Type B pancreatic cell (in vitro differentiated cells): ENCODE measurements around the gene CSNK1E. TPM values are rescaled to one million over a fixed set of nuclear protein-coding genes. Genes with fewer than 3 reads are reported as not detected.

Experiments used
- DNase-seq: peaks from one replicate; pipeline ENCODE4 v3.0.0; 2021; ENCODE audit warnings: mixed read lengths; ENCODE audit not compliant: unreplicated experiment; ENCODE audit errors: extremely low spot score
- H3K27ac Mint-ChIP-seq: 2 replicates; pipeline ENCODE4 v1.8.0; 2021; ENCODE audit warnings: mild to moderate bottlenecking, mixed read lengths
- H3K27me3 Mint-ChIP-seq: 2 replicates; pipeline ENCODE4 v1.8.0; 2021; ENCODE audit warnings: mixed read lengths
- H3K36me3 Mint-ChIP-seq: 2 replicates; pipeline ENCODE4 v1.8.0; 2021; ENCODE audit warnings: mixed read lengths
- H3K4me1 Mint-ChIP-seq: one replicate; pipeline ENCODE4 v1.8.0; 2021; ENCODE audit warnings: mixed read lengths; ENCODE audit not compliant: unreplicated experiment
- H3K4me3 Mint-ChIP-seq: 2 replicates; pipeline ENCODE4 v1.8.0; 2021; ENCODE audit warnings: mild to moderate bottlenecking, mixed read lengths
- H3K9me3 Mint-ChIP-seq: 2 replicates; pipeline ENCODE4 v1.8.0; 2021; ENCODE audit warnings: mixed read lengths
- CTCF ChIP-seq: fragments of 200-600 bp; sonication (generic); conservative IDR thresholded peaks from 2 replicates; pipeline ENCODE4 v1.5.0; 2021; ENCODE audit warnings: antibody characterized with exemption, mild to moderate bottlenecking
- total RNA-seq: library from RNA; stranded (reverse); gene quantifications from 2 replicates; pipeline ENCODE4 v1.2.1, GENCODE V29; 2021; ENCODE audit warnings: low replicate concordance

Gene CSNK1E
- total RNA-seq, 1 donor from 2014 or later = 199 TPM

- H3K36me3 Mint-ChIP-seq = peaks cover 5% of the 10 kb centered on the region
- no peak for DNase-seq
- H3K9me3 Mint-ChIP-seq = no peaks in the 10 kb centered on the region
- peaks cover 42% of the 10 kb centered on the region for H3K4me1 Mint-ChIP-seq
- no peak overlapping the region for H3K4me3 Mint-ChIP-seq
- no peak for TF ChIP-seq CTCF
- peak overlapping the region; percentile 3 for H3K27ac Mint-ChIP-seq
- no peaks in the 10 kb centered on the region for H3K27me3 Mint-ChIP-seq
Measured at GRCh38 chr22:38258895-38259294, 58.3 kb downstream of the CSNK1E start.

- Mint-ChIP-seq H3K4me1 (peaks cover 42% of the 10 kb centered on the region), H3K9me3 (no peaks in the 10 kb centered on the region), H3K36me3 (no peaks in the 10 kb centered on the region), H3K4me3 (no peak overlapping the region), H3K27ac (peak overlapping the region; percentile 76), H3K27me3 (no peaks in the 10 kb centered on the region)
- no peak for TF ChIP-seq CTCF
- DNase-seq = no peak
Measured at GRCh38 chr22:38257650-38258250, 59.5 kb downstream of the CSNK1E start.

GRCh38 chr22:38257181-38257580 lies 60.1 kb downstream of the CSNK1E start:
- Mint-ChIP-seq H3K27me3 (no peaks in the 10 kb centered on the region), H3K4me1 (peaks cover 39% of the 10 kb centered on the region), H3K4me3 (no peak overlapping the region), H3K36me3 (no peaks in the 10 kb centered on the region), H3K9me3 (no peaks in the 10 kb centered on the region), H3K27ac (peak overlapping the region; percentile 76)
- TF ChIP-seq CTCF = no peak
- no peak for DNase-seq

- no peak for DNase-seq
- Mint-ChIP-seq H3K27ac (peak overlapping the region; percentile 29), H3K27me3 (no peaks in the 10 kb centered on the region), H3K4me3 (no peak overlapping the region), H3K4me1 (peaks cover 24% of the 10 kb centered on the region), H3K36me3 (no peaks in the 10 kb centered on the region), H3K9me3 (no peaks in the 10 kb centered on the region)
- TF ChIP-seq CTCF = no peak
Measured at GRCh38 chr22:38255697-38256096, 61.5 kb downstream of the CSNK1E start.

- H3K4me1 Mint-ChIP-seq = no peaks in the 10 kb centered on the region
- no peak overlapping the region for H3K27ac Mint-ChIP-seq
- H3K4me3 Mint-ChIP-seq = no peak overlapping the region
- peaks cover 13% of the 10 kb centered on the region for H3K36me3 Mint-ChIP-seq
- H3K27me3 Mint-ChIP-seq = no peaks in the 10 kb centered on the region
- H3K9me3 Mint-ChIP-seq = no peaks in the 10 kb centered on the region
- no peak for DNase-seq
- no peak for TF ChIP-seq CTCF
Measured at GRCh38 chr22:38251341-38251692, 65.9 kb downstream of the CSNK1E start.
